Activated CD4-positive, alpha-beta T cell treated with anti-CD3 and anti-CD28 coated beads, Interleukin-2, amount 50 U/mL, for 48 hours (primary cell): ENCODE measurements around the gene MRPS18A.
A peak's percentile ranks its signal among the peaks of the same experiment; 100 is the strongest.

ENCODE experiments used
- DNase-seq, 2 experiments: peaks; one replicate each; pipeline ENCODE4 v3.0.0-alpha.2; 2020

The MRPS18A gene

GRCh38 chr6:43630980-43631619 lies 56.5 kb downstream of the MRPS18A start:
- DNase-seq: no peak

GRCh38 chr6:43629505-43630300 lies 57.9 kb downstream of the MRPS18A start:
- peak; percentile 94 to 96 for DNase-seq

DNA sequence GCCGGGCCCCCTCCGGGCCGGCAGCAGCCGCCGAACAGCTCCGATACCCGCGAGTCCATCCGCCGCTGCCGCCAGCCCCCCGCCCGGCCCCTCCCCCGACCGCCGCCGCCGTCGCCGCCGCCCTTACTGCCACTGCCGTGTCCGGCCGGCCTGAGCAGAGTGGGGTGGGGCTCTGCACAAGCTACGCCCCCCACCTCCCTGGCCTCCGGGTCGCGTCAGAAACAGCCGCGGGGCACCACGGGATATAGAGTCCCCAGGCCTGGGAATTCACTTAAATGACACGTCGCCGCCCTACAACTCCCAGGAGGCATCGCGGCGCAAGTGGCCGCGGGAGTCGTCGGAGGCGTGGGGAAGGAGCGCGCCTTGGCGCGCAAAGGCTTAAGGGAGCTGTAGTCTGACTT lies 58.5 kb downstream of the MRPS18A start, which contains the start of gene GTPBP2:
TSS of gene GTPBP2 (minus strand) at position 161 of the 401 bp plus-strand sequence. CDS start at position 59, 102 bp downstream.
- DNase-seq: peak; percentile 96 to 98

GRCh38 chr6:43628393-43629103 lies 59.0 kb downstream of the MRPS18A start:
- peak; percentile 54 to 65 for DNase-seq

- DNase-seq: no peak
Observed at GRCh38 chr6:43627008-43627825, 60.4 kb downstream of the MRPS18A start.

- DNase-seq: no peak
Observed at GRCh38 chr6:43625393-43625992, 62.1 kb downstream of the MRPS18A start.

- DNase-seq: no peak
Observed at GRCh38 chr6:43624786-43625288, 62.8 kb downstream of the MRPS18A start.

DNA sequence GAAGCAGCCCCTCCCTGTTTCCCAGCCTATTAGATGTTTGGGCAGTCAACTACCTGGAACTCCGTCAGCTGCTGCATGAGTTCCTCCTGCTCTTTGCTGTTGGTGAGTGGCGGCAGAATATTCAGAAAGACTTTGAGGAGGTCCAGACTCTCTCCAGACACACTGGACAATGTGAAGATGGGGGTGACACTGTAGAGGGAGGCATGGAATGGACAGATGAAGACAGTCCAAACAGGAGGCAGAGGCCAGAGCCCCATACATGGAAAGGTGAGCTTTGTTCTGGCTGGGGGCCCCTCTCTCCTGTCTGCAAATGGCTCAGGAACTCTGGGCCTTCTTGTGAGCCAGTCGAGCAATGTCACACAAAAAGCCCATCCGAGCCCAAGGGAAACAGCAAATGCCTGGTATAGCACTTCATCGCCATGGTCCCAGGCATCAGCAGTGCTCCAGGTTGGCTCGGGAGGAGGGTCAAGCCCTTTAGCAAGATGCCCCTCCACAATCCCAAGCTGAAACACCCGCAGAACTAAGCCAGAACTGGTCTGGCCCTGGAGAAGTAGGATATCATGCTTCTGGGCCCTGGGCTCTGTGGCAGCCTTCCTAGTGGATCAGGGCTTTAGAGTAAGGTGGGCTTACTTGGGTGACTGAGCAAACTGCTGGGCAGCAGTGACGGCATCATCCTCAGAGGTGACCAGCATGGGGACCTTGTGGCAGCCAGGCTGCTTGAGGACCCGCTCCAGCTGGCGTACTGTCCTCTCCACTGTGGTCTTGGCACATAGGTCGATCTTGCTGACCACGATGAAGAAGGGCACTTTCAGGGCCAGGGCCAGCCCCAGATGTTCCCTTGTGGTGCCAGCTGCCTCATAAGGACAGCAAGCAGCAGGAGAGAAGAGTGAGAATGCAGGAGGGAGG lies 63.5 kb downstream of the MRPS18A start:
- no peak for DNase-seq

DNA sequence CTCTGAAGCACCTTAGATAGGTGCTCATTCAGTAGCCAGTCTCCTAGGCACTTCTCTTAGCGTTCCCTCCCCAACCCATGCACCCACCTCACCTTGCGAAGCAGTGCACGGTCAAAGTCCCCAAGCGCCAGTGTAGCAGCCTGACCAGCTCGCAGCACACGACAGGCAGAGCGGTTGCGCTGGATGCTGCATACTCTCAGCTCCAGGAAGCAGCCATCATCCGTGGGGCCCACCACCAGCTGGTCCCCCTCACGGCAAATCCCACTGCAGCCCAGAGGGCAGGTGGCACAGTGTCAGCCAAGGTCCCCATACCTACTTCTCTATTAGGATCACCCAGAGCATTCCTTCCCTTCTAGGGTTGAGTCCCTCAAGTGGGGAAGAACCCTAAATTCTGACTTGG lies 65.0 kb downstream of the MRPS18A start:
- DNase-seq: no peak

GRCh38 chr6:43621836-43622180 lies 65.8 kb downstream of the MRPS18A start:
- no peak for DNase-seq
